ENCODE results near the gene TLN1. TPM values are rescaled to one million over a fixed set of nuclear protein-coding genes. Genes with fewer than 3 reads are reported as not detected.

The TLN1 gene
- total and polyA plus RNA-seq, 2 of the 8 experiments (the other 6 are each of a cell fraction or from before 2014, with no cell fraction given), result 28.1 to 90.1 TPM

GRCh38 chr9:35714123-35714522 lies 17.9 kb downstream of the TLN1 start (continued):
- no peak for TF ChIP-seq TAF1 (IDR thresholded peaks at IDR 0.05; ENCODE audit: low read depth, low read length)
